Measurements from ENCODE around the gene C7orf33. TPM values are rescaled to one million over a fixed set of nuclear protein-coding genes. Genes with fewer than 3 reads are reported as not detected.

The C7orf33 gene
- total RNA-seq, 1 donor from 2014 or later = not detected

DNA sequence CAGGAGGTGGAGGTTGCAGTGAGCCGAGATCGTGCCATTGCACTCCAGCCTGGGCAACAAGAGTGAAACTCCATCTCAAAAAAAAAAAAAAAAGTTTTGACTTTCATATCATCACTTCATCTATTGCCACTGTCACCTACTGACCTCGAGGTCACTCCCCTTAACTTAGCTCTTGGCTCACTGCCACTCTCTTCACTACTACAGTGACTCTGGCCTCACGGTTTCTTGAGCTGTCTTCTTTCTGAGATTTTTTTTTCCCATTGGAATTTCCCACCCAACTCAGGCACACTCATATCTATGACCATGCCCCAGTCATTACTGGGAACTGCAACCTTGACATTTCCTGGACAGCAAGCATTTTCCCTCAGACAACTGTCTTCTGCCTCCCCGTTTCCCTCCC is 42.6 kb upstream of the C7orf33 start:
- Histone ChIP-seq H3K27me3 (ENCODE audit: insufficient read depth, low read length) (no peaks in the 10 kb centered on the region), H4K20me1 (ENCODE audit: insufficient read depth, low read length) (no peaks in the 10 kb centered on the region), H3K4me2 (ENCODE audit: low read length) (no peak overlapping the region), H2AFZ (ENCODE audit: low read depth, low read length) (no peak overlapping the region), H3K79me2 (ENCODE audit: insufficient read depth, low read length) (no peaks in the 10 kb centered on the region), H3K4me3 (ENCODE audit: insufficient read depth, low read depth, low read length) (no peak overlapping the region), H3K27ac (ENCODE audit: low read depth, low read length) (no peak overlapping the region), H3K36me3 (ENCODE audit: insufficient read depth, low read length) (no peaks in the 10 kb centered on the region), H3K9ac (ENCODE audit: low read length) (no peak overlapping the region), H3K9me3 (ENCODE audit: insufficient read depth, low read depth, low read length) (no peaks in the 10 kb centered on the region), H3K4me1 (ENCODE audit: insufficient read depth, low read length) (no peaks in the 10 kb centered on the region)
- H3K4me3 Mint-ChIP-seq (ENCODE audit: unreplicated experiment) = no peak overlapping the region
- H3K36me3 Mint-ChIP-seq (ENCODE audit: low read depth, unreplicated experiment) = no peaks in the 10 kb centered on the region
- no peak for FAIRE-seq
- peaks cover 4% of the 10 kb centered on the region for H3K4me1 Mint-ChIP-seq (ENCODE audit: low read depth, unreplicated experiment)
- no peaks in the 10 kb centered on the region for H3K27me3 Mint-ChIP-seq (ENCODE audit: low read depth, unreplicated experiment)
- H3K27ac Mint-ChIP-seq (ENCODE audit: unreplicated experiment) = no peak overlapping the region
- TF ChIP-seq EZH2 (IDR thresholded peaks at IDR 0.05; ENCODE audit: insufficient read depth, low read length) = no peak
- TF ChIP-seq, protein P1, sequence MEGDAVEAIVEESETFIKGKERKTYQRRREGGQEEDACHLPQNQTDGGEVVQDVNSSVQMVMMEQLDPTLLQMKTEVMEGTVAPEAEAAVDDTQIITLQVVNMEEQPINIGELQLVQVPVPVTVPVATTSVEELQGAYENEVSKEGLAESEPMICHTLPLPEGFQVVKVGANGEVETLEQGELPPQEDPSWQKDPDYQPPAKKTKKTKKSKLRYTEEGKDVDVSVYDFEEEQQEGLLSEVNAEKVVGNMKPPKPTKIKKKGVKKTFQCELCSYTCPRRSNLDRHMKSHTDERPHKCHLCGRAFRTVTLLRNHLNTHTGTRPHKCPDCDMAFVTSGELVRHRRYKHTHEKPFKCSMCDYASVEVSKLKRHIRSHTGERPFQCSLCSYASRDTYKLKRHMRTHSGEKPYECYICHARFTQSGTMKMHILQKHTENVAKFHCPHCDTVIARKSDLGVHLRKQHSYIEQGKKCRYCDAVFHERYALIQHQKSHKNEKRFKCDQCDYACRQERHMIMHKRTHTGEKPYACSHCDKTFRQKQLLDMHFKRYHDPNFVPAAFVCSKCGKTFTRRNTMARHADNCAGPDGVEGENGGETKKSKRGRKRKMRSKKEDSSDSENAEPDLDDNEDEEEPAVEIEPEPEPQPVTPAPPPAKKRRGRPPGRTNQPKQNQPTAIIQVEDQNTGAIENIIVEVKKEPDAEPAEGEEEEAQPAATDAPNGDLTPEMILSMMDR (IDR thresholded peaks at IDR 0.05; ENCODE audit: insufficient read depth, low read depth, low read length) = no peak
- no peak for DNase-seq (ENCODE audit: low read depth)
- no peaks in the 10 kb centered on the region for H3K9me3 Mint-ChIP-seq (ENCODE audit: unreplicated experiment)

DNA sequence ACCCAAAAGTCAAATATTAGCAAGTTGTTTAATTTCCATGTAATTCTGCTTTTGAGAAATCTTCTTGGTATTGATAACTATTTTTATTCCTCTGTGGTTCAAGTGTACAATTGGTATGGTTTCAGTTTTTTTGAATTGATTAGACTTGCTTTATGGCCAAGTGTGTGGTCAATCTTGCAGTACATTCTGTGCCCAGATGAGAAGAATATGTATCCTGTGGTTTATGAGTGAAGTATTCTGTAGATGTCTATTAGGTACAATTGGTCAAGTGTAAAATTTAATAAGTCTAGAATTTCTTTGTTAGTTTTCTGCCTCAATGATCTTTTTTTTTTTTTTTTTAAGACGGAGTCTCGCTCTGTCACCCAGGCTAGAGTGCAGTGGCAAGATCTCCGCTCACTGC is 36.6 kb upstream of the C7orf33 start:
- H3K9me3 Mint-ChIP-seq (ENCODE audit: unreplicated experiment) = no peaks in the 10 kb centered on the region
- H4K20me1 ChIP-seq (ENCODE audit: insufficient read depth, low read length) = no peaks in the 10 kb centered on the region
- no peak overlapping the region for H3K9ac ChIP-seq (ENCODE audit: low read length)
- H3K36me3 ChIP-seq (ENCODE audit: insufficient read depth, low read length) = no peaks in the 10 kb centered on the region
- FAIRE-seq (no peak), DNase-seq (ENCODE audit: low read depth) (no peak)
- no peaks in the 10 kb centered on the region for H3K27me3 Mint-ChIP-seq (ENCODE audit: low read depth, unreplicated experiment)
- no peaks in the 10 kb centered on the region for H3K9me3 ChIP-seq (ENCODE audit: insufficient read depth, low read depth, low read length)
- no peaks in the 10 kb centered on the region for H3K4me1 ChIP-seq (ENCODE audit: insufficient read depth, low read length)
- H3K27ac Mint-ChIP-seq (ENCODE audit: unreplicated experiment) = no peak overlapping the region
- H3K27ac ChIP-seq (ENCODE audit: low read depth, low read length) = no peak overlapping the region
- no peak overlapping the region for H3K4me3 Mint-ChIP-seq (ENCODE audit: unreplicated experiment)
- H3K36me3 Mint-ChIP-seq (ENCODE audit: low read depth, unreplicated experiment) = peaks cover 2% of the 10 kb centered on the region
- H3K27me3 ChIP-seq (ENCODE audit: insufficient read depth, low read length) = no peaks in the 10 kb centered on the region
- H3K4me3 ChIP-seq (ENCODE audit: insufficient read depth, low read depth, low read length) = no peak overlapping the region
- peaks cover 4% of the 10 kb centered on the region for H3K4me1 Mint-ChIP-seq (ENCODE audit: low read depth, unreplicated experiment)
- no peak overlapping the region for H2AFZ ChIP-seq (ENCODE audit: low read depth, low read length)
- H3K79me2 ChIP-seq (ENCODE audit: insufficient read depth, low read length) = no peaks in the 10 kb centered on the region
- TF ChIP-seq EZH2 (IDR thresholded peaks at IDR 0.05; ENCODE audit: insufficient read depth, low read length) = no peak
- TF ChIP-seq, protein P1 (IDR thresholded peaks at IDR 0.05; ENCODE audit: insufficient read depth, low read depth, low read length) = no peak
- no peak overlapping the region for H3K4me2 ChIP-seq (ENCODE audit: low read length)

DNA sequence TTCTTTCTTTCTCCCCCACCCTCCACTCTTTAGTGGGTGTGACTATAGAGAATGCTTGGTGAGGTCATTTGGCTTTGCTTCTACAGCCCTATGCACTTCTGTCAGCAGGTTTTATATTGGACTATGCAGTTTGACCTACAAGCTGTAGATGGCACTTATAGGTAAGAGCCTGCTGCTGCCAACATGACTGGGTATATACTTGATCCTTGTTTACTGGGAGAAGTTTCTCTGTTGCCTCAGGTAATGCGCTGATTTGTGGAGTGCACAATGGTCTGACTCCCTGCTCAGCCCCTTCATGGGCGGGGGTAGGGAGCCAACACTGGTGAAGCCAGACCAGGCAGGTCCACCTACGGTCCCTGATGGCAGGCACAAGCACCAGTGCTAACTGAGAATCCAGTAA is 33.7 kb upstream of the C7orf33 start:
- FAIRE-seq (no peak), DNase-seq (ENCODE audit: low read depth) (no peak)
- H3K27me3 Mint-ChIP-seq (ENCODE audit: low read depth, unreplicated experiment) = no peaks in the 10 kb centered on the region
- no peak overlapping the region for H3K27ac ChIP-seq (ENCODE audit: low read depth, low read length)
- H4K20me1 ChIP-seq (ENCODE audit: insufficient read depth, low read length) = no peaks in the 10 kb centered on the region
- H3K27me3 ChIP-seq (ENCODE audit: insufficient read depth, low read length) = no peaks in the 10 kb centered on the region
- H3K4me2 ChIP-seq (ENCODE audit: low read length) = no peak overlapping the region
- H3K36me3 ChIP-seq (ENCODE audit: insufficient read depth, low read length) = no peaks in the 10 kb centered on the region
- no peak overlapping the region for H3K27ac Mint-ChIP-seq (ENCODE audit: unreplicated experiment)
- H3K9ac ChIP-seq (ENCODE audit: low read length) = no peak overlapping the region
- no peaks in the 10 kb centered on the region for H3K4me1 ChIP-seq (ENCODE audit: insufficient read depth, low read length)
- H3K9me3 ChIP-seq (ENCODE audit: insufficient read depth, low read depth, low read length) = no peaks in the 10 kb centered on the region
- peaks cover 2% of the 10 kb centered on the region for H3K9me3 Mint-ChIP-seq (ENCODE audit: unreplicated experiment)
- H3K79me2 ChIP-seq (ENCODE audit: insufficient read depth, low read length) = no peaks in the 10 kb centered on the region
- TF ChIP-seq, protein P1 (IDR thresholded peaks at IDR 0.05; ENCODE audit: insufficient read depth, low read depth, low read length) = no peak
- no peak for TF ChIP-seq EZH2 (IDR thresholded peaks at IDR 0.05; ENCODE audit: insufficient read depth, low read length)
- no peak overlapping the region for H3K4me3 Mint-ChIP-seq (ENCODE audit: unreplicated experiment)
- H3K4me3 ChIP-seq (ENCODE audit: insufficient read depth, low read depth, low read length) = no peak overlapping the region
- no peak overlapping the region for H2AFZ ChIP-seq (ENCODE audit: low read depth, low read length)
- peaks cover 2% of the 10 kb centered on the region for H3K36me3 Mint-ChIP-seq (ENCODE audit: low read depth, unreplicated experiment)
- H3K4me1 Mint-ChIP-seq (ENCODE audit: low read depth, unreplicated experiment) = peaks cover 4% of the 10 kb centered on the region
